ENCODE data around the gene FBXO8.

DNA sequence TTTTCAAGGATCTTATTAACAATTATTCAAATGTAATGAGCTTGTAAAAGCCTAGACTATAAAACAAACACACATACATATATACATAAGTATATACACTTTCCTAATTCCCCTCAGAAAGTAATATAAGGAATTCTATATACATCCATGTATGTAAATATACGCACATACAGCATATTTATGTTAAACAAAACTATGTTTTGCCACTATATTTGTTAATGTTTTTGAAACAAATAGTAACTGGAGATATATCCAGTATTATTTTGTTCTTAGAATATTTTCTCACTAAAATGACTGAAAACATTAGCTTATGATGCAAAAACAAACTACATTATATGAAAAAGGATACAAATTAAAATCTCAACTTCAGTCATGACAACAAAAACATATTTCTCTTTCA, 85.1 kb downstream of the FBXO8 start:
- TF ChIP-seq POLR2A (IDR thresholded peaks at IDR 0.05) = no peak
- TF ChIP-seq, protein P1, sequence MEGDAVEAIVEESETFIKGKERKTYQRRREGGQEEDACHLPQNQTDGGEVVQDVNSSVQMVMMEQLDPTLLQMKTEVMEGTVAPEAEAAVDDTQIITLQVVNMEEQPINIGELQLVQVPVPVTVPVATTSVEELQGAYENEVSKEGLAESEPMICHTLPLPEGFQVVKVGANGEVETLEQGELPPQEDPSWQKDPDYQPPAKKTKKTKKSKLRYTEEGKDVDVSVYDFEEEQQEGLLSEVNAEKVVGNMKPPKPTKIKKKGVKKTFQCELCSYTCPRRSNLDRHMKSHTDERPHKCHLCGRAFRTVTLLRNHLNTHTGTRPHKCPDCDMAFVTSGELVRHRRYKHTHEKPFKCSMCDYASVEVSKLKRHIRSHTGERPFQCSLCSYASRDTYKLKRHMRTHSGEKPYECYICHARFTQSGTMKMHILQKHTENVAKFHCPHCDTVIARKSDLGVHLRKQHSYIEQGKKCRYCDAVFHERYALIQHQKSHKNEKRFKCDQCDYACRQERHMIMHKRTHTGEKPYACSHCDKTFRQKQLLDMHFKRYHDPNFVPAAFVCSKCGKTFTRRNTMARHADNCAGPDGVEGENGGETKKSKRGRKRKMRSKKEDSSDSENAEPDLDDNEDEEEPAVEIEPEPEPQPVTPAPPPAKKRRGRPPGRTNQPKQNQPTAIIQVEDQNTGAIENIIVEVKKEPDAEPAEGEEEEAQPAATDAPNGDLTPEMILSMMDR (IDR thresholded peaks at IDR 0.05) = no peak
